H9 (cell line): ENCODE data around the gene SAP25. TPM values are rescaled to one million over a fixed set of nuclear protein-coding genes. Genes with fewer than 3 reads are reported as not detected.

Experiments
- DNase-seq: peaks from one replicate; pipeline ENCODE4 v3.0.0-alpha.2; 2017
- H2AFZ ChIP-seq: one replicate; pipeline ENCODE4 v1.6.1; 2013; ENCODE audit warnings: mild to moderate bottlenecking, low read length, control low read depth, moderate library complexity
- H2AK5ac ChIP-seq: 2 replicates; pipeline ENCODE4 v1.6.1; 2013; ENCODE audit warnings: low read length, control low read depth, mixed read lengths; ENCODE audit not compliant: insufficient read length
- H2BK120ac ChIP-seq: one replicate; pipeline ENCODE4 v1.6.1; 2013; ENCODE audit warnings: low read depth, mild to moderate bottlenecking, low read length, control low read depth, inconsistent platforms; ENCODE audit not compliant: poor library complexity, severe bottlenecking
- H2BK12ac ChIP-seq: 2 replicates; pipeline ENCODE4 v1.6.1; 2013; ENCODE audit warnings: low read length, control low read depth, mixed read lengths, low read depth; ENCODE audit not compliant: insufficient read length
- H2BK15ac ChIP-seq: 2 replicates; pipeline ENCODE4 v1.6.1; 2013; ENCODE audit warnings: low read depth, low read length, control low read depth
- H2BK20ac ChIP-seq: one replicate; pipeline ENCODE4 v1.6.1; 2013; ENCODE audit warnings: low read depth, mild to moderate bottlenecking, low read length, control low read depth, inconsistent platforms; ENCODE audit not compliant: poor library complexity, severe bottlenecking
- H2BK5ac ChIP-seq: 2 replicates; pipeline ENCODE4 v1.6.1; 2013; ENCODE audit warnings: low read length, control low read depth, mixed read lengths; ENCODE audit not compliant: insufficient read length
- H3K14ac ChIP-seq: 2 replicates; pipeline ENCODE4 v1.6.1; 2013; ENCODE audit warnings: low read length, control low read depth; ENCODE audit not compliant: insufficient read depth
- H3K18ac ChIP-seq: 2 replicates; pipeline ENCODE4 v1.6.1; 2013; ENCODE audit warnings: low read depth, mild to moderate bottlenecking, mixed read lengths, low read length, control low read depth; ENCODE audit not compliant: insufficient read length
- H3K23ac ChIP-seq: 2 replicates; pipeline ENCODE4 v1.6.1; 2013; ENCODE audit warnings: low read length, control low read depth, mixed read lengths, low read depth; ENCODE audit not compliant: insufficient read length
- H3K23me2 ChIP-seq: 2 replicates; pipeline ENCODE4 v1.6.1; 2013; ENCODE audit warnings: low read depth, mild to moderate bottlenecking, mixed read lengths, low read length, control low read depth; ENCODE audit not compliant: insufficient read length, poor library complexity, severe bottlenecking
- H3K27ac ChIP-seq: 2 replicates; pipeline ENCODE4 v1.5.1; 2013; ENCODE audit warnings: low read length, control low read depth, mixed read lengths, low read depth; ENCODE audit not compliant: insufficient read length
- H3K27me3 ChIP-seq: 2 replicates; pipeline ENCODE4 v1.6.1; 2013; ENCODE audit warnings: low read length, control low read depth, inconsistent platforms; ENCODE audit not compliant: insufficient read depth
- H3K4ac ChIP-seq: 2 replicates; pipeline ENCODE4 v1.6.1; 2013; ENCODE audit warnings: low read depth, mild to moderate bottlenecking, control low read depth, inconsistent platforms, low read length, moderate library complexity
- H3K4me1 ChIP-seq: 2 replicates; pipeline ENCODE4 v1.6.1; 2013; ENCODE audit warnings: low read length, control low read depth, inconsistent platforms; ENCODE audit not compliant: insufficient read depth
- H3K4me2 ChIP-seq: 2 replicates; pipeline ENCODE4 v1.6.1; 2013; ENCODE audit warnings: low read length, control low read depth, mixed read lengths; ENCODE audit not compliant: insufficient read length, insufficient read depth
- H3K56ac ChIP-seq: 2 replicates; pipeline ENCODE4 v1.6.1; 2013; ENCODE audit warnings: low read depth, mild to moderate bottlenecking, mixed read lengths, low read length, control low read depth; ENCODE audit not compliant: insufficient read length
- H3K79me1 ChIP-seq: 2 replicates; pipeline ENCODE4 v1.6.1; 2013; ENCODE audit warnings: low read depth, mild to moderate bottlenecking, moderate library complexity, low read length, control low read depth, inconsistent platforms; ENCODE audit not compliant: insufficient read depth, poor library complexity, severe bottlenecking
- H3K79me2 ChIP-seq: 2 replicates; pipeline ENCODE4 v1.6.1; 2013; ENCODE audit warnings: low read length, control low read depth, inconsistent platforms; ENCODE audit not compliant: insufficient read depth
- H3K9ac ChIP-seq: 2 replicates; pipeline ENCODE4 v1.6.1; 2013; ENCODE audit warnings: low read length, control low read depth, mixed read lengths; ENCODE audit not compliant: insufficient read length; ENCODE audit errors: extremely low read depth
- H3K9me3 ChIP-seq: one replicate; pipeline ENCODE4 v1.6.1; 2013; ENCODE audit warnings: low read depth, low read length, inconsistent platforms; ENCODE audit not compliant: control insufficient read depth
- H3T11ph ChIP-seq: one replicate; pipeline ENCODE4 v1.6.1; 2013; ENCODE audit warnings: mild to moderate bottlenecking, low read length, control low read depth, inconsistent platforms
- H4K20me1 ChIP-seq: one replicate; pipeline ENCODE4 v1.6.1; 2013; ENCODE audit not compliant: control insufficient read depth, insufficient read length, insufficient read depth
- H4K5ac ChIP-seq: 2 replicates; pipeline ENCODE4 v1.6.1; 2013; ENCODE audit warnings: low read depth, mild to moderate bottlenecking, mixed read lengths, low read length, control low read depth; ENCODE audit not compliant: insufficient read length
- H4K8ac ChIP-seq: replicated peaks from 2 replicates; pipeline ENCODE4 v1.6.1; 2013; ENCODE audit warnings: low read length, control low read depth, mixed read lengths, low read depth; ENCODE audit not compliant: insufficient read length
- H4K91ac ChIP-seq: 2 replicates; pipeline ENCODE4 v1.6.1; 2013; ENCODE audit warnings: low read depth, mild to moderate bottlenecking, moderate library complexity, mixed read lengths, low read length, control low read depth; ENCODE audit not compliant: insufficient read length
- H3K27ac Mint-ChIP-seq, 3 experiments: 2 replicates in 2 of 3; 3 replicates in 1 of 3; pipeline ENCODE4 v1.8.0; 2020 to 2021; ENCODE audit warnings: mixed read lengths in 3 of 3, mild to moderate bottlenecking in 1 of 3, moderate library complexity in 1 of 3
- H3K27me3 Mint-ChIP-seq: 2 replicates; pipeline ENCODE4 v1.8.0; 2021; ENCODE audit warnings: low read depth, mild to moderate bottlenecking, moderate library complexity, mixed read lengths
- H3K36me3 Mint-ChIP-seq, 3 experiments: 2 replicates in 2 of 3; 3 replicates in 1 of 3; pipeline ENCODE4 v1.8.0; 2020 to 2021; ENCODE audit warnings: low read depth in 3 of 3, mixed read lengths in 3 of 3; ENCODE audit not compliant: insufficient read depth in 1 of 3
- H3K4me1 Mint-ChIP-seq, 2 experiments: 2 replicates each; pipeline ENCODE4 v1.8.0; 2020; ENCODE audit warnings: mixed read lengths in 2 of 2
- H3K4me3 Mint-ChIP-seq, 2 experiments: 2 replicates in 1 of 2; 3 replicates in 1 of 2; pipeline ENCODE4 v1.8.0; 2020 to 2021; ENCODE audit warnings: mild to moderate bottlenecking in 2 of 2, mixed read lengths in 2 of 2, moderate library complexity in 1 of 2
- H3K9me3 Mint-ChIP-seq, 2 experiments: 2 replicates in 1 of 2; 3 replicates in 1 of 2; pipeline ENCODE4 v1.8.0; 2020; ENCODE audit warnings: mild to moderate bottlenecking in 2 of 2, mixed read lengths in 2 of 2, moderate library complexity in 1 of 2
- CTCF ChIP-seq: fragments of 200-600 bp; sonication (generic); conservative IDR thresholded peaks from 3 replicates; pipeline ENCODE4 v1.8.0; 2021; ENCODE audit warnings: antibody characterized with exemption, mild to moderate bottlenecking
- WGBS: extraction: QIAGEN DNeasy Blood & Tissue Kit; methylation state at CpG from one replicate; pipeline ENCODE4 v1.1.7; 2013; ENCODE audit warnings: missing lambda C conversion rate, low lambda C conversion rate, mixed read lengths; ENCODE audit not compliant: insufficient read length; ENCODE audit errors: extremely low coverage; 5-methylcytosine and 5-hydroxymethylcytosine counted together
- total RNA-seq: library from RNA; stranded (reverse); gene quantifications from 2 replicates; pipeline ENCODE4 v1.2.1, GENCODE V29; 2021

SAP25 gene
- total RNA-seq, 1 experiment from 2014 or later = 4.2 TPM

GRCh38 chr7:100577103-100577502 is 3.4 kb upstream of the SAP25 start:
- H2AFZ ChIP-seq = no peak overlapping the region
- no peak overlapping the region for H4K5ac ChIP-seq
- no peak overlapping the region for H2BK120ac ChIP-seq
- H3K27me3 ChIP-seq = no peaks in the 10 kb centered on the region
- no peak overlapping the region for H2AK5ac ChIP-seq
- no peak for TF ChIP-seq CTCF
- H4K91ac ChIP-seq = no peak overlapping the region
- no peak overlapping the region for H2BK12ac ChIP-seq
- no peaks in the 10 kb centered on the region for H3K79me1 ChIP-seq
- peaks cover 13 to 30% (median 23%) of the 10 kb centered on the region in 3 experiments; a peak in 6 of 7 replicates for H3K36me3 Mint-ChIP-seq
- no peaks in the 10 kb centered on the region for H3K23me2 ChIP-seq
- H3K9me3 Mint-ChIP-seq = no peaks in the 10 kb centered on the region
- H4K20me1 ChIP-seq = no peaks in the 10 kb centered on the region
- peaks cover 4 to 5% of the 10 kb centered on the region in 2 experiments for H3K4me1 Mint-ChIP-seq
- no peaks in the 10 kb centered on the region for H3K79me2 ChIP-seq
- no peak overlapping the region for H2BK20ac ChIP-seq
- no peak overlapping the region for H3K27ac ChIP-seq
- no peak overlapping the region for H2BK15ac ChIP-seq
- no peak overlapping the region for H2BK5ac ChIP-seq
- H3T11ph ChIP-seq = no peak overlapping the region
- H3K56ac ChIP-seq = no peak overlapping the region
- H3K4me2 ChIP-seq = no peak overlapping the region
- no peaks in the 10 kb centered on the region for H3K9me3 ChIP-seq
- peak; percentile 22 for DNase-seq
- no peaks in the 10 kb centered on the region; the same call in 1 of the 2 replicates for H3K4me1 ChIP-seq
- no peak overlapping the region for H3K23ac ChIP-seq
- H3K4me3 Mint-ChIP-seq = no peak overlapping the region
- H3K4ac ChIP-seq = no peak overlapping the region
- H3K14ac ChIP-seq = no peak overlapping the region
- no peak overlapping the region for H3K18ac ChIP-seq
- no peak overlapping the region for H4K8ac ChIP-seq
- WGBS = no CpG with 5 or more reads among the region's 24 CpGs
- H3K27me3 Mint-ChIP-seq = no peaks in the 10 kb centered on the region
- no peak overlapping the region for H3K27ac Mint-ChIP-seq
- no peak overlapping the region for H3K9ac ChIP-seq
